Activated T-cell treated with anti-CD3 and anti-CD28 coated beads, Interleukin-2, amount 50 U/mL, for 72 hours (primary cell): ENCODE results near the gene ZYX. TPM values are rescaled to one million over a fixed set of nuclear protein-coding genes. Genes with fewer than 3 reads are reported as not detected.
"Not testable (repeated sequence)": the region's sequence is repeated elsewhere in the genome, so short reads cannot be mapped to it uniquely, and the experiment has no call there.

ENCODE experiments used
- ATAC-seq, 2 donors: fragments of 150-1000 bp; cut with Tn5 transposase; replicated peaks in 1 of 2; 2 replicates each; pipeline ENCODE4 v1.10.0; 2021; ENCODE audit warnings: moderate library complexity in 2 of 2, mild to moderate bottlenecking in 1 of 2
- DNase-seq, 2 donors: peaks; one replicate each; pipeline ENCODE4 v3.0.0; 2021 to 2022; ENCODE audit warnings: mixed read lengths in 1 of 2
- H3K27ac Mint-ChIP-seq: one replicate; pipeline ENCODE4 v1.8.0; 2022; ENCODE audit warnings: mild to moderate bottlenecking, moderate library complexity, mixed read lengths
- H3K27me3 Mint-ChIP-seq: one replicate; pipeline ENCODE4 v1.8.0; 2022; ENCODE audit warnings: low read depth, mixed read lengths
- H3K36me3 Mint-ChIP-seq, 2 donors: one replicate each; pipeline ENCODE4 v1.8.0; 2022; ENCODE audit warnings: mixed read lengths in 2 of 2, mild to moderate bottlenecking in 1 of 2; ENCODE audit not compliant: insufficient read depth in 2 of 2
- H3K4me1 Mint-ChIP-seq: one replicate; pipeline ENCODE4 v1.8.0; 2022; ENCODE audit warnings: low read depth, mixed read lengths
- H3K4me3 Mint-ChIP-seq, 2 donors: one replicate each; pipeline ENCODE4 v1.8.0; 2022; ENCODE audit warnings: mild to moderate bottlenecking in 2 of 2, mixed read lengths in 2 of 2, moderate library complexity in 2 of 2
- H3K9me3 Mint-ChIP-seq, 2 donors: one replicate each; pipeline ENCODE4 v1.8.0; 2022; ENCODE audit warnings: mixed read lengths in 2 of 2
- total RNA-seq, 2 donors: library from RNA; stranded (reverse); gene quantifications; one replicate each; pipeline ENCODE4 v1.2.3, GENCODE V29; 2022

Gene ZYX
- total RNA-seq, 2 donors from 2014 or later = 121 to 129 TPM

GRCh38 chr7:143399151-143399550 lies 18.0 kb downstream of the ZYX start:
- Mint-ChIP-seq H3K4me3 (no peak overlapping the region), H3K27ac (no peak overlapping the region), H3K36me3 (no peaks in the 10 kb centered on the region), H3K9me3 (no peaks in the 10 kb centered on the region), H3K4me1 (peaks cover 6% of the 10 kb centered on the region), H3K27me3 (no peaks in the 10 kb centered on the region)
- no peak for ATAC-seq
- no peak for DNase-seq

GRCh38 chr7:143399642-143400041 lies 18.5 kb downstream of the ZYX start:
- no peak for ATAC-seq
- Mint-ChIP-seq H3K27ac (no peak overlapping the region), H3K27me3 (no peaks in the 10 kb centered on the region), H3K4me3 (no peak overlapping the region), H3K9me3 (no peaks in the 10 kb centered on the region), H3K36me3 (no peaks in the 10 kb centered on the region), H3K4me1 (peaks cover 8% of the 10 kb centered on the region)
- DNase-seq = no peak

DNA sequence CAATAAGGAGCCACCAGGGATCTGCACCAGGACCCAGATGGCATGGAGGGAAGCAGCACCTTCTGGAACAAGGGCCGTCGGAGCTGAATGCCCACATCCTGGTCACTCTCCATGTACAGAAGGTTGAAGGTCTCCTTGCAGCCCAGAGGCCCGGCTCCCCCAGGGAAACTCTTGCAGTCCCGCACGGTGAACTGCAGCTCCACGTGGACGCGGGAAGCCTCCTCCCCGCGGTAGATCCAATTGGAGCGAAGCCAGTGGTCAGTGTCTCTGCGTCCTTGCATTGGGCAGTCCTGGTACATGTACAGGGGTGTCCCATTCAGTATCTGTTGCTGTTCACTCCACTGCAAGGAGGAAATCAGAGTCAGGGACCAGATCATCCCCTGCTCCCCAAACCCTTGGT lies 20.1 kb downstream of the ZYX start:
- no peaks in the 10 kb centered on the region for H3K27me3 Mint-ChIP-seq
- ATAC-seq (no peak), DNase-seq (no peak)
- no peak overlapping the region for H3K27ac Mint-ChIP-seq
- H3K4me3 Mint-ChIP-seq = no peak overlapping the region
- H3K36me3 Mint-ChIP-seq = no peaks in the 10 kb centered on the region
- no peaks in the 10 kb centered on the region for H3K9me3 Mint-ChIP-seq
- peaks cover 17% of the 10 kb centered on the region for H3K4me1 Mint-ChIP-seq

GRCh38 chr7:143402233-143402632 lies 21.1 kb downstream of the ZYX start:
- peaks cover 27% of the 10 kb centered on the region for H3K4me1 Mint-ChIP-seq

DNA sequence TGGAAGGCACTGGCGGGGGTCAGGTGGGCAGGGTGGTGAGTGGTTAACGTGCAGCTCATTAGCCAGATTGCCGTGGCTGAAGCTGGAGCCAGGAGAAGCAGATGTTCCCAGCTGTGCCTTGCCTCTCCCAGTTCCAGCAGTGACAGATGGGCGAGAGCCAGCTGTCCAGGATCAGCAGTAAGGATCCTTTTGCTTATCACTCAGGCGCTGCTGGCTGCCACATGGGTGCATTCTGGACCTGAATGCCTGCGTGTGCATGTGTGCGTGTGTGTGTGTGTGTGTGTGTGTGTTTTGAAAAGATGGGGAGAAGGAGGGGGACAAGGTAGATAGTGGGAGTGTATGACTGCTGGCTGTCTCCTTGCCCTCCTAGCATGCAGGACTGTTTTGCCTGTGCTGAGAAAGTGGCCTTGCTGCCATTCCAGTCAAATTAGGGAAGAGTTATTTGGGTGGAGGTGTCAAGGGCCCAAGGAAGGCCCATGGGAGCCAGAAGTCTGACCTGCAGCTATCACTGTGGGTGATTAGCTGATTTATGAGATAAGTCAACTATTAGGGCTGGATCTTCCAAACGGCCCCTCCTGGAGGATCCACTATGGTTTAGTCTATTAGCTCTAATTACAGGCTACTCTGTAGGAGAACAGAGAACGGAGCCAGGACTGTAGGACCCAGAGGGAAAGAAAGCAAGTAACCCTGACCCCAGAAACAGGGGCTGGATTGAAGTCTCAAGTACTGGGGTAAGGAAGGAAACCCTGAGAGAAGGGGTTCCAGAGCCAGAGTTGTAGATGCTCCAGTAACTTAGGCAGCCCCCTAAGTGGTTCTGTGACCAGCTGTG lies 24.2 kb downstream of the ZYX start:
- Mint-ChIP-seq H3K9me3 (no peaks in the 10 kb centered on the region), H3K27me3 (no peaks in the 10 kb centered on the region), H3K27ac (no peak overlapping the region), H3K4me1 (peaks cover 55% of the 10 kb centered on the region), H3K4me3 (no peak overlapping the region), H3K36me3 (no peaks in the 10 kb centered on the region)
- ATAC-seq (no peak), DNase-seq (no peak)

More at GRCh38 chr7:143402233-143402632, 21.1 kb downstream of the ZYX start:
- H3K4me3 Mint-ChIP-seq, DNase-seq, H3K9me3 Mint-ChIP-seq, H3K27ac Mint-ChIP-seq, H3K27me3 Mint-ChIP-seq, H3K36me3 Mint-ChIP-seq, ATAC-seq: not testable (repeated sequence)

- Mint-ChIP-seq H3K27me3 (no peaks in the 10 kb centered on the region), H3K36me3 (no peaks in the 10 kb centered on the region), H3K4me1 (peaks cover 58% of the 10 kb centered on the region), H3K27ac (no peak overlapping the region), H3K9me3 (no peaks in the 10 kb centered on the region), H3K4me3 (no peak overlapping the region)
- DNase-seq = no peak
- no peak for ATAC-seq
Measured at GRCh38 chr7:143406002-143406357, 24.8 kb downstream of the ZYX start.

GRCh38 chr7:143407287-143408251 lies 26.4 kb downstream of the ZYX start:
- peaks cover 66% of the 10 kb centered on the region for H3K4me1 Mint-ChIP-seq
- H3K27me3 Mint-ChIP-seq = no peaks in the 10 kb centered on the region
- peak overlapping the region; percentile 10 for H3K27ac Mint-ChIP-seq
- H3K4me3 Mint-ChIP-seq = peak overlapping the region; percentile 59 to 91
- no peaks in the 10 kb centered on the region for H3K36me3 Mint-ChIP-seq
- no peaks in the 10 kb centered on the region for H3K9me3 Mint-ChIP-seq
- ATAC-seq (peak; percentile 61), DNase-seq (peak; percentile 19 to 37)

GRCh38 chr7:143408252-143408685 lies 27.1 kb downstream of the ZYX start:
- no peak overlapping the region for H3K27ac Mint-ChIP-seq
- ATAC-seq = peak; percentile 12 to 22
- H3K36me3 Mint-ChIP-seq = no peaks in the 10 kb centered on the region
- DNase-seq = no peak
- peak overlapping the region; percentile 59 to 91 for H3K4me3 Mint-ChIP-seq
- no peaks in the 10 kb centered on the region for H3K9me3 Mint-ChIP-seq
- no peaks in the 10 kb centered on the region for H3K27me3 Mint-ChIP-seq
- H3K4me1 Mint-ChIP-seq = peaks cover 66% of the 10 kb centered on the region

- H3K36me3 Mint-ChIP-seq = no peaks in the 10 kb centered on the region
- peak within 1 kb of the TSS; percentile 12 for H3K27ac Mint-ChIP-seq
- peak; percentile 71 for ATAC-seq
- no peaks in the 10 kb centered on the region for H3K9me3 Mint-ChIP-seq
- DNase-seq = peak; percentile 19 to 39
- peaks cover 66% of the 10 kb centered on the region for H3K4me1 Mint-ChIP-seq
- H3K4me3 Mint-ChIP-seq = peak within 1 kb of the TSS; percentile 91 to 93
- H3K27me3 Mint-ChIP-seq = no peaks in the 10 kb centered on the region
Measured at GRCh38 chr7:143408686-143409561, 27.8 kb downstream of the ZYX start, which contains the start of gene EPHA1. TSS of gene EPHA1 (minus strand) at chr7:143408856. CDS start at chr7:143408805, 51 bp downstream.

DNA sequence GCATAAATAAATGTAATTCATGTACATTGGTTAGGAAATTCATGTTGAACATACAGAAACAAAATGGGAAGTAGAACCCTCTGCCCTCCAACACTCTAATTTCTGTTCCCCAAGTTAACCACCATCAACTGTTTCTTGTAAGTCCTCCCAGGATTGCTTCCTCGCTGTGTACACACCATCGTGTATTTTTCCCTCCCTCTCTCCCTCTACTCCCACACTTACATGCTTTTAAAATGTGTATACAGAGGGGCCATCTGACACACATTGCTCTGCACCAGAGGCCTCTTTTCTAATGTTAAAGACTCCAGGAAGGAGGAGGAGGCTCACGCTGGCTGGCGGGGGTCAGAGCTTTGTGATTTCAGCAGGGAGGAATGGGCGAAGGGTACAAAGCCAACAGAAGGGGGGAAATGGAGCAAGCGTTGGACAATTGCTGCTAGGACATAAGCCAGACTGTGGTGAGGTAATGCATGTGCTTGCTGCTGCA lies 29.4 kb downstream of the ZYX start:
- Mint-ChIP-seq H3K9me3 (no peaks in the 10 kb centered on the region), H3K4me1 (peaks cover 55% of the 10 kb centered on the region), H3K27me3 (no peaks in the 10 kb centered on the region), H3K27ac (peak overlapping the region; percentile 13), H3K4me3 (peak overlapping the region; percentile 42 to 44), H3K36me3 (no peaks in the 10 kb centered on the region)
- ATAC-seq (no peak), DNase-seq (no peak)

- Mint-ChIP-seq H3K9me3 (no peaks in the 10 kb centered on the region), H3K27me3 (no peaks in the 10 kb centered on the region), H3K4me3 (no peak overlapping the region), H3K27ac (peak overlapping the region; percentile 1), H3K4me1 (peaks cover 48% of the 10 kb centered on the region), H3K36me3 (no peaks in the 10 kb centered on the region)
- ATAC-seq (no peak), DNase-seq (no peak)
Measured at GRCh38 chr7:143411976-143412708, 31.0 kb downstream of the ZYX start.

- H3K36me3 Mint-ChIP-seq = no peaks in the 10 kb centered on the region
- H3K9me3 Mint-ChIP-seq = no peaks in the 10 kb centered on the region
- DNase-seq = no peak
- ATAC-seq = no peak
- no peak overlapping the region for H3K4me3 Mint-ChIP-seq
- H3K27ac Mint-ChIP-seq = no peak overlapping the region
- no peaks in the 10 kb centered on the region for H3K27me3 Mint-ChIP-seq
- peaks cover 38% of the 10 kb centered on the region for H3K4me1 Mint-ChIP-seq
Measured at GRCh38 chr7:143413123-143413522, 32.0 kb downstream of the ZYX start.
